UCSD-AML1 (cell line): Measurements from ENCODE around the gene ABHD4.
"Not testable (repeated sequence)": the region's sequence is repeated elsewhere in the genome, so short reads cannot be mapped to it uniquely, and the experiment has no call there.

ENCODE experiments used
- DNase-seq: peaks from one replicate; lab custom pipeline; 2025; ENCODE audit not compliant: unreplicated experiment; lab: John Stamatoyannopoulos, UW

Gene ABHD4

DNA sequence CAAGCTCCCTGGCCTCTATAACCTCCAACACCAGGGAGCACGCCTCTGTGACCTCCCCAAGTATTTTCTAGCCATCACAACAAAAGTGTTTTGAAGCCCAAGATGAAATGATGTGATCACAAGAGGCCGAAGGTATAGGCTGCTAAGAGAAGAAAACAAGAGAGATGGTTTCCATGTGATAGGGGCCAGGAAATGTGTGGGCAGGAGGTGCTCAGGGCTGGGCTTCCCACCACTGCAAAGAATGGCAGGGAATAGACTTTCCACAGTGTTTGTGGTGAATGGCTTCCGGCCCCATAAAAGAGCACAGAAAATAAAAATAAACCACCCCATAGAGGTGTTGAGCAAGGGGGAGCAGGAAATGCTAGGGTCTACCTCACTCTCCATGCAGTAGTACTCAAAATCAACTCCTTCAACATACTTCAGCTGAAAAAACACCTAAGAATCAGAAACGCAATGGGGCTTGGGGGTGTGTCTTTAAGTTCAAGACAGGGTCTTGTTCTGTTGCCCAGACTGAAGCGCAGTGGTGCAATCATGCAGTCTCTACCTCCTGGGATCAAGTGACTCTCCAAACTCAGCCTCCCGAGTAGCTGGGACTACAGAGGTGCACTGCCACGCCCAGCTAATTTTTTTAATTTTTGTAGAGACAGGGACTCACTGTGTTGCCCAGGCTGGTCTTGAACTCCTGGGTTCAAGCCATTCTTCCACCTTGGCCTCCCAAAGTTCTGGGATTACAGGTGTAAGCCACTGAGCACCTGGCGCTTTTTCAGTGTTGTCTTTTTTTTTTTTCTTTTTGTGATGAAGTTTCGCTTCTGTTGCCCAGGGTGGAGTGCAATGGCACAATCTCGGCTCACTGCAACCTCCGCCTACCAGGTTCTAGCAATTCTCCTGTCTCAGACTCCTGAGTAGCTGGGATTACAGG lies 36.2 kb upstream of the ABHD4 start:
- DNase-seq, result peak; percentile 73

DNA sequence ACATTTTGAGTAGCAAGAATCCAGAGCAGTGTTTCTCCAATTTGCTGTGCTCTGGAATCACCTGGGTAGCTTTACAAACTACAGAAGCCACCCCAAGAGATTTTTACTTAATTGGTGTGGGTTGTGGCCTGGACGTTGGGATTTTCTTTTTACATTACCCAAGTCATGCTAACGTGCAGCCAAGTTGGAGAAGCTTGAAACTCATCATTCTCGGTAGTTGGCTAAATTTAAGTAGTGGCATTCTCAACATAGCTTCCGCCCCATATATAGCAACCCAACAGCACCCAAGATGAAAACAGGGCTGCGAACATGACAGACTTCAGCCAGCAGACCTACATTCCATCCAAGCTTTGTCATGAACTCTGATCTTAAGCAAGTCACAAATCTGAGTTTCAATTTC lies 34.1 kb upstream of the ABHD4 start:
- DNase-seq, result no peak

DNA sequence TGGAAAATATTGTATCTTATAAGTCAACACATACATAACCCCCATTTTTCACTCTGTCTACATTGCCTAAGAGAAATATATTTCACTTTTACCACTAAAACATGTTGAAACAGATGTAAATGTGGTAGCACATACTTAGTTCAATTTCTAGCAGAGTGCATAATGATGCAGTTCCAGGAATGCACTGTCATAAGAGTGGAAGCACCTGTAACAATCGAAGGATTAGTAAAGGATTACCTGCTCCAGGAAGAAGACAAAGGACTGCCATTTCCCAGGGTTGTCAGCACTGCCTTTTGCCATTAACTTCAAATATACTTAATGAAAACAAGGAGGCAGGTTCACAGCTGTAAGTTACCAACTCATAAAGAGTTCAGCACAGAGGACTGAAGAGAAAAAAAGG lies 33.6 kb upstream of the ABHD4 start:
- no peak for DNase-seq

DNA sequence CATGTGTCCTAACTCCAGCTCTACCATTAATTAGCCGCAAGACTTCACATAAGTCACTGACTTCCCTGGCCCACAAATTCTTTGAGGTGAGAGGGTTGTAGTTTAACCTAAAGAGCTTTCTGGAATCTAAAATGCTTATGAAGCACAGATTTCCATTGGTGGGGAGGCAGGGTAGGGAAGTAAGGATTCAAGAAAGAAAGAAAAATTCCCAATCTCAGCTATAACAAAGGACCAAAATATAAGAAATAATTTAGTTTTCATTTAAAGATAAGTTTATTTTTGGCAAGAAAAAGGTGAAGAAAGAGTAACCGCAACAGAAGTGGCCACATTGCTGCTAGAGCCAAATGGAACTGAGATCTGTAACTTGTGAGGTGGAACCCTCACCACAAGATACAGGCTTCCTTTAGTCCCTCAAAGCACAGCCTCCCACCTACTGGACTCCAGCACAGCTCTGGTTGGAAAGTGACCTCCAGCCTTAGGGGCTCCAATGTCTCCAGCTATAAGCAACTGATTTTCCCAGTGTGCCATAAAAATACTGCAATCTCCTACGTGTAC lies 32.6 kb upstream of the ABHD4 start:
- no peak for DNase-seq

DNA sequence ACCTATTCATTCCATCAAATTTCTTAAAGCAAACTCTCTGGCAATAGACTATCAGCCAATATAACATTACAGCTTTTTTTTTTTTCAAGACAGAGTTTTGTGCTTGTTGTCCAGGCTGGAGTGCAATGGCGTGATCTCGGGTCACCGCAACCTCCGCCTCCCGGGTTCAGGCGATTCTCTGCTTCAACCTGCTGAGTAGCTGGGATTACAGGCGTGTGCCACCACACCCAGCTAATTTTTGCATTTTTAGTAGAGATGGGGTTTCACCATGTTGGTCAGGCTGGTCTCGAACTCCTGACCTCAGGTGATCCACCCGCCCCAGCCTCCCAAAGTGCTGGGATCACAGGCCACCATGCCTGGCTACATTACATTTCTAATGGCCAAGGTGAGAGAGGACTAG lies 31.8 kb upstream of the ABHD4 start:
- DNase-seq, result not testable (repeated sequence)

DNA sequence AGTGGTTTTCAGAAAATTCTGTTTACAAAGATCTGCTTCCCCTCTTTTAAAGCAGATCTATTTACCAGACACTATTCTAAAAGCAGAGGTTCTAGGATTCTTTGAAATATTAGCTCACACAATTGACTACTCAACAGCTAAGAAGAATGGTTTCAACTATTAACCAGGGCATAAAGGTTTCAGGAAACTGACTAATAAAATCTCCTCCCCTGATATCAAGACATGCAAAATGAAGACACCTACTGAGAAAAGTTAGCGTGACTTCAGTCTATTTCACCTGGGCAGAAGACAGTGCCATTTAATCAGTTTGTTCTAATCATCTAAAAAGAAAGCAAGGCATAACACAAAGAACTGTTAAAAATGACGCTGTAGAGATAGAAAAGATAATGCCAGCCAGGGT lies 31.3 kb upstream of the ABHD4 start:
- DNase-seq, result no peak

DNA sequence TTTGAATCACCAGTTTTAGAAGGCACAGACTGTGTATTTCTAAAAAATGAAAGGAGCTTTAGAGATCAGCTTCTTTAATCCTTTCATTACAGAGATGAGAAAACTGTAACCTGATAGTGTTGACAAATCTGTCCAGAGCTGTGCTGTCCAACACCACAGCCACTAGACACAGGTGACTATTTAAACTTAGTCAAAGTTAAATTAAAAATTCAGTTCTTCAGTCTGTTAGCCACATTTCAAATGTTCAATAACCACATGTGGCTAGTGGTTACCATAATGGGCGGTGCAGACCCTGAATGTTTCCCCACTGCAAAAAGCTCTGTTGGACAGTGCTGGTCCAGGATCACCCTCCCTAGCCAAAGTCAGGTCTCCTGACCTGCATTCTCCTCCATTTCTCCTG lies 30.7 kb upstream of the ABHD4 start:
- no peak for DNase-seq

DNA sequence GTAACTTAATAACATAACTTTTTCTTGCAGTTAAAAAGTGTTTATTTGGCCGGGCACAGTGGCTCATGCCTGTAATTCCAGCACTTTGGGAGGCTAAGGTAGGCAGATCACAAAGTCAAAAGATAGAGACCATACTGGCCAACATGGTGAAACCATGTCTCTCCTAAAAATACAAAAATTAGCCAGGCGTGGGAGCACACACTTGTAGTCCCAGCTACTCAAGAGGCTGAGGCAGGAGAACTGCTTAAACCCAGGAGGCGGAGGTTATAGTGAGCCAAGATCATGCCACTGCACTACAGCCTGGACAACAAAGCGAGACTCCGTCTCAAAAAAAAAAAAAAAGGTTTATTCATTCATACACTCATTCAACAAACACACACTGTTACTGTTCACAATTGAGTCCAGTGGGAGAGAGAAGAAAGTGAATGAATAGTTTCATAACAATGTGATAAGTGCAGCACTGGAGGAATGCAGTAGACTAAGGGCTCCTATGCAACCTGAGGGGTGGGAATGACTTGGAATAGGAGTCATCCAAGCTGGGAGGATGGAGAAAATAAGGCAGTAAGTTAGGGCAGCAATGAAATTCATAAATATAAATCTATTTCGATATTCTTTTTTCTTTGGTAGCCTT lies 28.9 kb upstream of the ABHD4 start:
- DNase-seq, result no peak

DNA sequence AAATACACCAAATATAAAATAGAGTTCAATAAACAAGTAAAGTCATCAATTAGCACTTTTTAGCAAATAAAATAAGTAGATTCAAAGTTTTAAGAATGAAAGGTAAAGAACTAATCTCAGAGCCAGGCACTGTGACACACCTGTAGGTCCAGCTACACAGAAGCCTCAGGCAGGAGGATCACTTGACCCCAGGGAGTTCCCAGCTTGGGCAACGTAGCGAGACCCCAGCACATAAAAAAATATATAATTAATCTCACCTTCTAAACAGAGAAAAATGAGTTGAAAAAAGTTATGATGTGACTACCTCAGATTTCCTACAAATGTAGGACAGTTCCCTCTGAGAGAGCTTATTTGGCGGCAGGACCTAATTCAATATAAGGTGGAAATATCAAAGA lies 28.4 kb upstream of the ABHD4 start:
- no peak for DNase-seq

DNA sequence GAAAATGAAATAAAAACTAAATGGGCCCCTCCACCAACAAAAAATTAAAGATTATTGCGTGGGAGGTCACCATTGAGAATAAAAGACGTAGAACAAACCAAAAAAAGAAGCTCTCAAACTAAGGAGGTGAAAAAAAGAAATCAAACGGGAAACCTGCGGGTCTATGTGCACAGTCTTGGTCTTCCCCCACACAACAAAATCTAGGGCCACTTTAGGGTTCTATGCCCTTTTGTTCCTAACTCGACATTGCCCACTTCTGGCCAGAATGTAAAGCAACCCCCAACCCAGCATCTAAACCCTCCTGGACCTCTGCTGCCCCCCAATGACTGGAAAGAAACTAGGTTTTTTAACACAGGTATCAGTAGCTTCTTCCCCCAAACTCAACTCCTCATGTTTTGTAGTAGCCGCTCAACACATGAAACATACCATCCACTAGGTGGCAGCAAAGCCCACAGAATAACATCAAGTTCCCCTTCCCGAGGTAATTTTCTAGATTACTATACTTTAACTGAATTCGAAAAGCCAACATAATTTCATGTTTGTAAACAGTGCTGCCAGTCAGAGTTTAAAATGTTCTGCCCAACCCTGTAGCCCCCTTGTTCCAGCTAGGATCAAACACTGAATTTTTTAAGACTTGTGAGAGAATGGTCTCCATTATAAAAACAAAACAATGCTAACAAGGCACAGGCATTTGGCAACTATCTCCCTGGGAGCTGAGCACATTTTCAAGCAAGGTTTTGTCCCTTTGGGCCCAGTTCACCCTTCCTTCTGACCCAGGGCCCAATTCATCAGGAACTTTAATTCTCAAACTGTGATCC lies 27.8 kb upstream of the ABHD4 start:
- peak; percentile 79 for DNase-seq

DNA sequence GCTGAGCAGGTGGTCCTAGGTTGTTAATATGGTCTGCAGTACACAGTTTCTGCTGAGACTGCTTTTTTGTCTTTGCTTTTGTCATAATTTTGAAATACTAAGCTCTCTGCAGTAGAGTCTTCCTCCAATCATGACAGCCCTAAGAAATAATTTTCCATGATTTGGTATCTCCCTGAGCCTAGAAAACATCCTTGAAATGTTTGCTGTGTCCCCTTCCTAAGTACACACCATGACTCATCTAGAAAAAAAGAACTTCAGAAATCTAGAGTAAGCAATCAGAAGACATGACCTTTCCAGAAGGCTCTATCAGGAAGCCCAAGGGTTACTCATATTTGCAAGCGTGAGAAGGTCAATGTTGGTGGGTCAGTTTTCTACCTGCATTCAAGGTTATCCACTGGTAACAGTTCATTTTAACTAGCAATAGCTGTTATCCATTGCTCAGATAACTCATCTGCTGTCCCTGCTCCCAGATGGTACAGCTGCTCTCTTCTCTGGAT lies 25.5 kb upstream of the ABHD4 start:
- no peak for DNase-seq

DNA sequence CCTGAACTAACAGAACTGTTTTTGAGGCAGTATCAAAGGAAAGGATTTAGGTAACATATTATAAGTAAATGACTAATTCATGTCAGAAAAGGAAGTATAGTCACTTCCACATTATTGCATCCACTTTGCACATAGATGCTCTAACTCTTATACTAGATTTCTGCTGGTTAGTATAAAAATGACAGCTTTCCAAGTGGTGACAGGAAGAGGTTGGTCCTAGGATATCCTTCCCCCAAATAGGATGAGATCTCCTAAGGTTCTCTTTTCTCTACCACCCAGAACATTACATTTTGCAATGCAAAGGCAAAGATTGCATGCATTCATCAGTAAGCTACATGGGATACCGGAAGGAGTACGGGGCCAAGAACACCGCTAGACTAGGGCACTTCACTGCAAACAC lies 24.3 kb upstream of the ABHD4 start:
- no peak for DNase-seq

DNA sequence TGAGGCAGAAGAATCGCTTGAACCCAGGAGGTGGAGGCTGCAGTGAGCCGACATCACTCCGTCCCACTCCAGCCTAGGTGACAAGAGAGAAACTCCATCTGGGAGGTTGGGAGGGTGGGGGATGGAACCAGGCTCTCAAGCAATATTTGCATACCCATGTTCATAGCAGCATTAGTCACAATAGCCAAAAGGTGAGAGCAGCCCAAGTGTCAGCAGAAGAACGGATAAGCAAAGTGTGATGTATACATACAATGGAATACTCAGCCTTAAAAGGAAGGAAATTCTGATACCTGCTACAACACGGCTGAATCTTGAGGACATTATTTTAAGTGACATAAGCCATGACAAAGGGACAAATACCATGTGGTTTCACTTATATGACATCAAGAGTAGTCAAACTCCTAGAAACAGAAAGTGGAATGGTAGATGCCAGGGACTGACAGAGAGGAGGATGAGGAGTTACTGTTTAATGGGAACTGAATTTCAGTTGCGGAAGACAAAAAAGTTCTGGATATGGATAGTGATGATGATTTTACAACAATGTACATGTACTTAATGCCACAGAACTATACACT lies 20.7 kb upstream of the ABHD4 start:
- DNase-seq, result no peak

DNA sequence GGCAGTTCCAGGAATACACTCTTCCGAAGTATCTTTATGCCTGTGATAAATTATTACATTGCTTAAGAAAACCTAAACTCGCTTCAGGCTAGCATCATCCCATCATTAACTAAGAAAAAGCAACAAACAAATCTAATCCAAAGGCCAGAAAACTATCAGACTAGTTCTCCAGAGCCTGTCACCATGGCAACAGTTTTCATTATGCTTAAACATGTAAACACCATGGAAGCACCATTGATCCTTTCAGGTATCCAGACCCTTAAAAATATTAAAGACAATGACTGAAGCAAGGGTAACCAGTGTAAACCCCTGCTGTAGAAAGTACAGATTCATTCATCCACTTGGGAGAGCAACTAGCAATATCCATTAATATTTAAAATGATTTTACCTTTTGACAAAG lies 18.9 kb upstream of the ABHD4 start:
- no peak for DNase-seq

DNA sequence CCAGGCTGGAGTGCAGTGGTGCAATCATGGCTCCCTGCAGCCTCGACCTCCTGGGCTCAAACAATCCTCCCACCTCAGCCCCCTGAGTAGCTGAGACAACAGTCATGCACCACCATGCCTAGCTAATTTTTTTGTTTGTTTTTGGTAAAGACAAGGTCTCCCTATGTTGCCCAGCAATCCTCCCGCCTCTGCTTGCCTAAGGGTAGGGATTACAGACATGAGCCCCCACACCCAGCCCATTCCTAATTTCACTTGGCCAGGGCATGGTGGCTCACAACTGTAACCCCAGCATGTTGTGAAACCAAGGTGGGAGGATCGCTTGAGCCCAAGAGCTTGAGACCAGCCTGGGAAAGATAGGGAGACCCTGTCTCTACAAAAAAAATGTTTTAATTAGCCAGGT lies 18.2 kb upstream of the ABHD4 start:
- DNase-seq, result no peak

DNA sequence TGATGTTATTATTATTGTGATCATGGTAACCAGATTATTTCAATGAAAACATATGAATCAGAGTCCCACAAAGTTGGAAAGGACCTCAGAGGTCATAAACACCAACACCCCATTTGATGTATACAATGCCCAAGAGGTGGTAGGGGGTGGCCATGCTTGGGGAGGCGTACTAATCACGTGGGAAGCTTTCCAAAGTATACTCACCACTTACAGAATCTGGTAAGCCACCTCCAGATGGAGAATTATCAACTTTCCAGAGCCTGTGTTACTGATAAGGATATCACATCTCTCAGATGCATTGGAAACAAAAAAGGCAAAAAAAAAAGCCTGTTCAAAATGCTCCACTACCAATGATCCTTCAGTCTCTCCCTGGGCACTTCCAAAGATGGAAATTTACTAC lies 17.5 kb upstream of the ABHD4 start:
- no peak for DNase-seq

DNA sequence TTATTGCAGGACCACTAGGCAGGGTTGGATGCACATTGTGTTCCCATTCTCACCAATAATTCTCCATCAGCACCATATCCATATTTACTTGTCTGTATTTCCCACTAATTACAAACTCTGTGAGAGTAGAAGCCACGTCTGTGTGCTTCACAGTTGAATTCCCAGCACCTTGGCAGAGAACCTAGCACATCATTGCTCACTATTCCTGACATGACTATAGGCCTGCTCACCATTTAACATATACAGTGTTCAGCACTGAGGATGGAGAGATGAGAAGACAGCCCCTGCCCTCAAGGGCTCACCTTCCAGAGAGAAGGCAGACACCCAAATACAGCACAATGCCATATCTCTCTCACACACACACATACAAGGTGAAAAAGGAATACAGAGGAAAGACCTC lies 14.1 kb upstream of the ABHD4 start:
- DNase-seq, result no peak

DNA sequence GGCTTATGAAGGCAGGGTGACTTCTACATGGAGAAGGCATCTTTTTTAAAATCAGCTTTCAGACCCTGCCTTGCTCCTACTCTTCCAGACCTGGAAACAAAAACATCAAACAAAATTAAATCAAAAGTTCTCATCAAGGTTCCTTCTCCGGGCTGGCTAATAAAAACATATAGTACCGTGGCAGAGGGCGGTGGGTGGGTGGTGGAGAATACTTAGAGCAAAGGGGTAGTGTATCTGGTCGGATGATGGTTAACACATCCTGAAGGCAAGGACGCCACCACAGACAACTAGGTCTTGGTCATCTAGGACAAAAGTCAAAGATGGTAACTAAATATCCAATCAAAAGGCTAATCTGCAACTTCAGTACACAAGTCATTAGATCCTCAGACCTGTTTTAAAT lies 10.9 kb upstream of the ABHD4 start:
- no peak for DNase-seq

DNA sequence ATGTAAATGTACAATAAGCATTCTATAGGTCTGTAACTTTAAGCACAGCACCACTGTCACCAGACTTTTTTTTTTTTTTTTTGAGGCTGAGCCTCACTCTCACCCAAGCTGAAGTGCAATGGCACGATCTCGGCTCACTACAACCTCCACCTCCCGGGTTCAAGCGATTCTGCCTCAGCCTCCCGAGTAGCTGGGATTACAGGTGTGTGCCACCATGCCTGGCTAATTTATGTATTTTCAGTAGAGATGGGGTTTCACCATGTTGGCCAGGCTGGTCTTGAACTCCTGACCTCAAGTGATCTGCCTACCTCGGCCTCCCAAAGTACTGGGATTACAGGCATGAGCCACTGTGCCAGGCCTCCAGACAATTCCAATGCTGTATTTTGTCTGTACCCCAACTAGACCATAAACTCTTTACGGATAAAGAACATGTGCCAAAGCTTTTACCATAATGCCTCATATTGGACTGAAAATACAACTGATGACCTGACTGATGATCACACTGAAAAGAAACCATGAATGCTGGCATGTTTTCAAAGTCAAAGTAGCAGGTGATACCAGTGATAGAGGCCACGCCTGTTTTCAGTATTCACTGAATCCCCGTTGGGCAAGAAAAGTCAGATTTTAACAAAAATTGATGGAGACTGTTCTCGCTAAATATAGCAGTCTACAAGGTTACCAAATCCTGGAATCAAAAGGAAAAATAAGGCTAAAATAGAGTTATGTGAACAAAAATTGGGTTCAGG lies 10.2 kb upstream of the ABHD4 start:
- DNase-seq, result not testable (repeated sequence)

DNA sequence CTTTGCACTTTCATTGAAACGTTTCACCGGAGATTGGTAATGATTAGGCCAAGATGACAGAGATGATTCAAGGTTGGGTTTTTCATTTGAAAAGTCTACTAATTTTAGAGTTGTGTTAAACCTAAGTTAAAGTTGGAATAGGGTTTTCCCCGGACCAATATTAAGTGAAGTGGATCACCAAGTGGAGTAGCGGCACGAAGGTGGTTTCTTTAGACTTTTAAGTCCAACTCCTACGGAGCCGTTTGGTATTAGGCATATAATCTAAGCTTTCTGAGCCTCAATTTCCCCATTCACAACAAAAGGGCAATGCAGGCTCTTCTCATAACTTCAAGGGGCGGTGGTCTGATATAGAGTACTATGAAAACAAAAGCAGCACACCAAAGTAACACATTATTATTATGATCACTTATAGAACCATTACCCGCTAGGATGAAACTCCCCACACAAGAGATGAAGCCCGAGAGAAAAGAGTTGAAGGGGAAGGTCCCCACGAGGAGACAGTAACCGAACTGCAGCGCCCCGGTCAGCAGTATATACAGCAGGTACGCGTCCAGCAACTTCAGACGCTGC lies 9.5 kb upstream of the ABHD4 start:
- no peak for DNase-seq
